GM12878 (cell line): ENCODE results near the gene PPT1. TPM values are rescaled to one million over a fixed set of nuclear protein-coding genes. Genes with fewer than 3 reads are reported as not detected.

Source experiments
- CBFB ChIP-seq: IDR thresholded peaks from 2 replicates; pipeline ENCODE4 v1.6.1; 2016; ENCODE audit warnings: antibody characterized with exemption, low read depth
- FOXK2 ChIP-seq: fragments of 450-650 bp; IDR thresholded peaks from 2 replicates; pipeline ENCODE4 v1.6.1; 2017; ENCODE audit warnings: mild to moderate bottlenecking, moderate library complexity
- MTA2 ChIP-seq: fragments of 450-650 bp; IDR thresholded peaks from 2 replicates; pipeline ENCODE4 v1.6.1; 2016; ENCODE audit warnings: low read depth, mild to moderate bottlenecking, moderate library complexity
- NR2C1 ChIP-seq: fragments of 450-650 bp; IDR thresholded peaks from 2 replicates; pipeline ENCODE4 v1.6.1; 2017; ENCODE audit warnings: antibody characterized with exemption, mild to moderate bottlenecking, moderate library complexity
- SKIL ChIP-seq: fragments of 450-650 bp; IDR thresholded peaks from 2 replicates; pipeline ENCODE4 v1.6.1; 2017; ENCODE audit warnings: mild to moderate bottlenecking, low read depth, inconsistent platforms; ENCODE audit not compliant: poor library complexity, severe bottlenecking
- SMAD5 ChIP-seq: IDR thresholded peaks from 2 replicates; pipeline ENCODE4 v1.6.1; 2016; ENCODE audit warnings: antibody characterized with exemption, low read depth
- TCF3 ChIP-seq: IDR thresholded peaks from 2 replicates; pipeline ENCODE4 v1.6.1; 2012; ENCODE audit warnings: low read depth, mild to moderate bottlenecking, low read length, borderline replicate concordance; ENCODE audit not compliant: insufficient read depth
- ZBED1 ChIP-seq: IDR thresholded peaks from 2 replicates; pipeline ENCODE4 v1.6.1; 2016; ENCODE audit warnings: borderline replicate concordance
- ZBTB11 ChIP-seq: fragments of 450-650 bp; formaldehyde crosslinking; IDR thresholded peaks from 2 replicates; pipeline ENCODE4 v1.5.0; 2022; ENCODE audit warnings: mild to moderate bottlenecking, missing genetic modification characterization
- polyA plus RNA-seq, 11 experiments: library from polyadenylated mRNA; depleted of rRNA in 4 of 11; unstranded in 6 of 11; stranded (reverse) in 5 of 11; fragments of >200 nt; fragmentation: Nextera tagmentation in 4 of 11; fragmentation: Illumina TruSeq in 1 of 11; extraction: Ambion mirVana in 4 of 11; extraction: Trizol in 1 of 11; gene quantifications; 1 replicate in 1 of 11; 2 replicates in 10 of 11; pipeline versions ENCODE4 v1.2.1 to v1.2.3, GENCODE V29; 2011 to 2016; ENCODE audit warnings: inconsistent platforms in 2 of 11, missing spikeins in 2 of 11, low read depth in 1 of 11
- total RNA-seq, 4 experiments: library from RNA; depleted of rRNA in 3 of 4; stranded (reverse); fragments of >200 nt in 3 of 4; fragmentation: Illumina TruSeq in 1 of 4; extraction: Trizol in 1 of 4; gene quantifications; 2 replicates each; pipeline versions ENCODE4 v1.2.1 to v1.2.3, GENCODE V29; 2013 to 2021

Gene PPT1
- total and polyA plus RNA-seq, 10 of the 15 experiments (the other 5 are each of a cell fraction or from before 2014, with no cell fraction given): 50.4 to 147 (median 103) TPM

- TF ChIP-seq ZBTB11 (CRISPR knock-in tag) (no peak), TCF3 (no peak), SMAD5 (no peak), ZBED1 (no peak), FOXK2 (no peak), NR2C1 (no peak), MTA2 (no peak), CBFB (no peak), SKIL (no peak)
These were observed 43.7 kb downstream of the PPT1 start (continued) for GRCh38 chr1:40053138-40053887.
